ENCODE measurements around the gene KIRREL3.

The KIRREL3 gene

DNA sequence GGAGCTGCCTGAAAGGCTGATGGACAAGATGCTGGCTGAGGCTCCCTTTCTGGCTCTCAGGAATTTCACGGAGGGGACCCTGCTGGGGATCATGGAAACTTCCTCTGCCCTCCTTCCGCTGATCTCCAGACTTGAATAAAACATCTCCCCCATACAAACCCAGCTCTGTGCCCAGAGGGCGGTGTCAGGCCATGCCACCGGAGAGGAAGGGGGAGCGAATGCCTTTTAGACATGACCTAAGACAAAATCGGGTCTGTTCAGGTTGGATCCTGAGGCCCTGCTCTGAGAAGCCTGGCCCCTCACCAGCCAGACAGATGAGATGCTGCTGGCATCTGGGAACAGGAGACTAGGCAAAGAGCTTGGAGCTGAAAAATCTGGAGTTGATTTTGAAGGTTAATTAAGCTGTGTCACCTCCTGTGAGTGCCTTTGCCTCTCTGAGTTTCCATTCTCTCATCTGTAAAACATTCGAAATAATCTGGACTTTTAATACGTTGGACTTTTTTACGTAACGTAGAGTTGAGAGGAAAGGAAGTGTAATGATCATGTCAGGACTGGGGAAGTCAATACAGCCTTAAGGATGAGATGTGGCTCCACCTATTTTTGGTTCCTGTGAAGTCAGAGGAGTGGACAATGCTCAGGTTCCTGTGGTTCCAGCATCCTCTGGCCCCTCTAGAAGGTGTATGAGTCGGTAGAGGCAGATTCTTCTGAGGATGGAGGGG, 481.4 kb downstream of the KIRREL3 start:
- H3K4me3 ChIP-seq (ENCODE audit: low read length): no peak overlapping the region
- no peak for DNase-seq (ENCODE audit: low read depth)
- no peak for TF ChIP-seq CTCF (IDR thresholded peaks at IDR 0.05; ENCODE audit: insufficient read depth, low read depth, low read length, missing control alignments)

- DNase-seq (ENCODE audit: low read depth): no peak
- TF ChIP-seq CTCF (IDR thresholded peaks at IDR 0.05; ENCODE audit: insufficient read depth, low read depth, low read length, missing control alignments): no peak
These were observed 482.2 kb downstream of the KIRREL3 start for GRCh38 chr11:126518071-126518971.

DNA sequence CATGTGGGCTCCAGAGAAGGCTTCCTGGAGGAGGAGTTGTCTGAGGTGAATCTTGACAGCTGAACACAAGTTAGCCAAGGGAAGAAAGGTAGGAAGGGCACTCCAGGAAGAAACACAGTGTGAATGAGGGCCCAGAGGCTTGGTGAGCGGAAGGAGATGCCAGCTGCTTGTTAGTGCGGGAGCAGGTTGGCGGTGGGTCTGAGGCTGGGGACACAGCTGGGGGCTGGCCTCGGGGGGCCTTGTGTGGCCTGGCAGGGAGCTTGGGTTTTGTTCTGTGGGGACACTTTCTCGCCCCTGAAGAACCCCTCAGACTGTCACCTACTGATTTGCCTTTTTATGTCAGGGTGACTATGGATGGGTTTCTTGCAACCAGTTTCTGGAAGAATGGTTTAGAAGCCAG, 485.1 kb downstream of the KIRREL3 start:
- TF ChIP-seq CTCF (IDR thresholded peaks at IDR 0.05; ENCODE audit: insufficient read depth, low read depth, low read length, missing control alignments): no peak

More at GRCh38 chr11:126518071-126518971, 482.2 kb downstream of the KIRREL3 start:
- no peak overlapping the region for H3K4me3 ChIP-seq (ENCODE audit: low read length)

DNA sequence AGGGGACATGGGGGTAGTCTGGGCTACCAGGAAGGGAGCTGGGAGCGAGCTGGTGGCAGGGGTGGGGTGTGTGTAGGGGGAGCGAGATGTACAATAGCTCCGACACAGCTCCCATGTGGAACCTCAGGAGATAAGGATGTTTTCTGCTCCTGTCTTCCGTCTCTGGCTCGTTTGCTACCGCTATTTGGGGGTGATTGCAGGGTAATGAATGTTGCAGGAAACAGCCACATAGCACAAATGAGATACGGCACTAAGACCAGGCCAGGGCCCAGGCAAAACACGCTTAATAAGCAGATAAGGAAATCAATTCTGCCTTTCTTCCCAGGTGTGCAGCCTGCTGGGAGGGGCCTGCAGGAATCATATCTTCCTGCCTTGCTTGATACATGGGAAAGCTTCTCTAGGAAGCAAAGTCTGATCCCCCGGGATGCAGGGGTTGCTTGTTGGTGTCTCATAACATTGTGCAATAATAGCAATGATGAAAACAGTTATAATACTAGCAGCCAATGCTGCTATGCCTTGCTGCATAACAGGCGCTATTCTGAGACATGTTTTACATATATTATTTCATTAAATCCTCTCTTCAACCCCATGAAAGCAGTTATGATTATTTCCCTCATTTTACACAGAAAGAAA, 486.4 kb downstream of the KIRREL3 start:
- DNase-seq (ENCODE audit: low read depth): no peak
- TF ChIP-seq CTCF (IDR thresholded peaks at IDR 0.05; ENCODE audit: insufficient read depth, low read depth, low read length, missing control alignments): no peak

More for the DNA sequence above, 485.1 kb downstream of the KIRREL3 start:
- DNase-seq (ENCODE audit: low read depth): no peak
- no peak overlapping the region for H3K4me3 ChIP-seq (ENCODE audit: low read length)

DNA sequence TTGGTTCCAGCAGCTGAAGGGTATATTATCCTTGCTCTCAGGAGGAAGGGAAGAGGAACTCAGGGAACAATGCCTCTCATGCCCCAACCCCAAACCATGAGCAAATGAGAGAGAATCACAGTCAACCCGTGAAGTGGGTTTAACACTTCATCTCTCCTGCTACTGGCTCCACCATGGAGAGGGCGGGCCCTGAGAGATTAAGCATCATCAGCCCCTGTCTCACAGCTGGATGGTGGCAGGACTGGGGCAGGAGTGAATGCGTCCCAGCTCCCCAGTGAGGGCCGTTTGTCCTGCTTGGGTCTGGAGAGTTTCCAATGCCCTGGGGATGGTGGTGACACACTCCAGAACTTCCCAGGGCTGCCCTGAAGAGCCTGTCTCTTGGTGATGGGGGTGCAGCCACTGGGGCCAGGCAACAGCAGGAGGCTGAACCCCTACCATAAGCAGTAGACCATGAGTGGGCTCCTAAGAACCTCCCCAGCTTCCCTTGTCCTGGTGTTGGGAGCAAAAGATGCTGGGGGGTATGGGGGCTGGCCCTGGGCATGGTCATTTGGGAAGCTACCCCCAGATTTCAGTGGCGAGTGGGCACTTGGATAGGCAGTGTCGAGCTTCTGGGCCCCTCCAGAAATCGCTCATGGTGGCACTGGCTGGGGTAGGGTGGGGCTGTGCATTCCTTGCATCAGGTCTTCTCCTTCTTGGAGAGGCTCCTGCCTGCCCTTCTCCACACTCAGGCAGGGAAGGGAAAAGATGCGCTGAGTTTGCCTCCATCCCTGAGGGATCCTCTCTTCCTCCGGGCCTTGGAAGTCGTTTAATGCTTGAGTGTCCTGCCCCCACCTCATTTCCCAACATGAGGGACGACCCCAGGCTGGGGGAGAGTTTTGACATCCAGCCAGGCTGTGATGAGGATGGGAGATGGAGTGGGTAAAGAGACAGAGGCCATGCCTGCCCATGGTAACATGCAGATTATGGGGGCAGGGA, 487.5 kb downstream of the KIRREL3 start:
- no peak overlapping the region for H3K4me3 ChIP-seq (ENCODE audit: low read length)
- no peak for TF ChIP-seq CTCF (IDR thresholded peaks at IDR 0.05; ENCODE audit: insufficient read depth, low read depth, low read length, missing control alignments)
- DNase-seq (ENCODE audit: low read depth): no peak

More for the DNA sequence above, 486.4 kb downstream of the KIRREL3 start:
- H3K4me3 ChIP-seq (ENCODE audit: low read length): no peak overlapping the region

DNA sequence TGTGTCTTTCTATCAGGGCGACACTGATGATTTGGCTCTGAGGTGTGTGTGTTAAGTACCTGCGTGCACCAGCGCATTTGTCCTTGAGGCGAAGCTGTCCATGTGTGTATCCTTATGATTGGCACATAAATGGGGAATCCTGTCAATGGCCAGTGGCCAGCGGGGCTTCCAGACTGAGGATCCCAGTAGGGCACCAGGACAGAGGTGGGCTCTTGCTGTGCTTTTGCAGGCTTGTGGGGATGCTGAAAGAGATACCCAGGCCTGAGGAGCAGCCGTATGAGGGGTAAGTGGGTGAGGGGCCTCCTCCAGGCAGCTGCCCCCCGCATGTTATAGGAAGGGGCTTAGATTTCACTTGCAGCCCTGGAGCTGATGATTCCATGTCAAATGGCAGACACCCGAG, 488.3 kb downstream of the KIRREL3 start:
- DNase-seq (ENCODE audit: low read depth): no peak
- TF ChIP-seq CTCF (IDR thresholded peaks at IDR 0.05; ENCODE audit: insufficient read depth, low read depth, low read length, missing control alignments): no peak

More for the DNA sequence above, 488.3 kb downstream of the KIRREL3 start:
- H3K4me3 ChIP-seq (ENCODE audit: low read length): no peak overlapping the region

All from epithelial cell of esophagus (primary cell).